GM23338 (cell line): Measurements from ENCODE around the gene C20orf204.

Source experiments
- CTCF ChIP-seq, 2 experiments: fragments of 200-600 bp in 1 of 2; sonication (generic) in 1 of 2; conservative IDR thresholded peaks; 2 replicates each; pipeline versions ENCODE4 v1.5.1 to v1.6.1; 2016 to 2017; ENCODE audit warnings: antibody characterized with exemption in 2 of 2, low read depth in 2 of 2, mild to moderate bottlenecking in 2 of 2, moderate library complexity in 1 of 2
- ETS1 ChIP-seq: IDR thresholded peaks from 2 replicates; pipeline ENCODE4 v1.6.1; 2016; ENCODE audit warnings: antibody characterized with exemption
- EZH2 ChIP-seq: fragments of 200-600 bp; sonication (generic); IDR thresholded peaks from one replicate; pipeline ENCODE4 v1.8.0; 2017; ENCODE audit warnings: antibody characterized with exemption, mild to moderate bottlenecking, low read depth; ENCODE audit not compliant: unreplicated experiment
- EZH2phosphoT487 ChIP-seq: fragments of 200-600 bp; sonication (generic); IDR thresholded peaks from one replicate; pipeline ENCODE4 v1.8.1; 2018; ENCODE audit warnings: antibody characterized with exemption; ENCODE audit not compliant: unreplicated experiment
- JUNB ChIP-seq: IDR thresholded peaks from one replicate; pipeline ENCODE4 v1.6.1; 2016; ENCODE audit warnings: antibody characterized with exemption; ENCODE audit not compliant: unreplicated experiment
- POLR2AphosphoS5 ChIP-seq: IDR thresholded peaks from 2 replicates; pipeline ENCODE4 v1.6.1; 2016; ENCODE audit warnings: antibody characterized with exemption, low read depth
- REST ChIP-seq: IDR thresholded peaks from one replicate; pipeline ENCODE4 v1.6.1; 2018; ENCODE audit warnings: antibody characterized with exemption; ENCODE audit not compliant: unreplicated experiment
- STAT1 ChIP-seq: IDR thresholded peaks from one replicate; pipeline ENCODE4 v1.6.1; 2016; ENCODE audit warnings: antibody characterized with exemption; ENCODE audit not compliant: unreplicated experiment

- TF ChIP-seq CTCF (conservative IDR thresholded peaks at IDR 0.05; ENCODE audit: low read depth in 2 of 2), result no peak
- TF ChIP-seq POLR2AphosphoS5, result no peak
- TF ChIP-seq EZH2, result no peak
- TF ChIP-seq REST, result no peak
- no peak for TF ChIP-seq ETS1
- no peak for TF ChIP-seq JUNB
- no peak for TF ChIP-seq EZH2phosphoT487
- no peak for TF ChIP-seq STAT1
Observed at GRCh38 chr20:64052987-64053840, 17.2 kb downstream of the C20orf204 start.
